ENCODE measurements around the gene OR51A7.

OR51A7 gene

GRCh38 chr11:4957396-4957795, 53.8 kb downstream of the OR51A7 start:
- DNase-seq (ENCODE audit: low read depth) = no peak
